ENCODE data around the gene KANK2. TPM values are rescaled to one million over a fixed set of nuclear protein-coding genes. Genes with fewer than 3 reads are reported as not detected.

The KANK2 gene
- total and polyA plus RNA-seq, 2 experiments from 2014 or later: 76.3 to 215 TPM

- Histone ChIP-seq H3F3A (ENCODE audit: insufficient read depth) (peaks cover 34% of the 10 kb centered on the region), H3K9me3 (ENCODE audit: low read depth) (no peaks in the 10 kb centered on the region), H2AFZ (no peak overlapping the region), H4K20me1 (ENCODE audit: insufficient read depth) (no peaks in the 10 kb centered on the region), H3K27me3 (replicated peaks; ENCODE audit: insufficient read depth) (no peaks in the 10 kb centered on the region), H3K9me2 (ENCODE audit: insufficient read depth) (no peaks in the 10 kb centered on the region), H3K27ac (no peak overlapping the region), H3K79me2 (ENCODE audit: insufficient read depth) (no peaks in the 10 kb centered on the region), H3K4me3 (no peak overlapping the region), H3K4me2 (ENCODE audit: unreplicated experiment) (no peak overlapping the region), H3K4me1 (ENCODE audit: insufficient read depth) (peaks cover 30% of the 10 kb centered on the region), H3K9ac (no peak overlapping the region), H3K36me3 (ENCODE audit: low read depth) (peaks cover 31% of the 10 kb centered on the region; the same call in 1 of the 2 replicates)
- in situ Hi-C loops (cut with MboI): no loop called here
- no peak for DNase-seq
- 82 to 84% methylated on average over 6 of the region's 6 CpGs for WGBS, 2 experiments (ENCODE audit: low coverage in 1 of 2, low lambda C conversion rate in 2 of 2, missing lambda C conversion rate in 2 of 2)
- no peak for TF ChIP-seq EZH2phosphoT487 (IDR thresholded peaks at IDR 0.05; ENCODE audit: insufficient read depth, low read depth)
- TF ChIP-seq EZH2 (IDR thresholded peaks at IDR 0.05; ENCODE audit: insufficient read depth, poor library complexity, severe bottlenecking): no peak
Measured at GRCh38 chr19:11172576-11172975, 24.8 kb downstream of the KANK2 start.

- Histone ChIP-seq H3K9me3 (ENCODE audit: low read depth) (no peaks in the 10 kb centered on the region), H3K9ac (0 out of 2 replicates have a peak overlapping the region, but pooled peaks have one; percentile 2), H3K4me1 (ENCODE audit: insufficient read depth) (peaks cover 40% of the 10 kb centered on the region), H2AFZ (no peak overlapping the region), H3K36me3 (ENCODE audit: low read depth) (peaks cover 29% of the 10 kb centered on the region; the same call in 1 of the 2 replicates), H3F3A (ENCODE audit: insufficient read depth) (peaks cover 48% of the 10 kb centered on the region), H3K79me2 (ENCODE audit: insufficient read depth) (no peaks in the 10 kb centered on the region), H3K4me3 (no peak overlapping the region), H3K9me2 (ENCODE audit: insufficient read depth) (no peaks in the 10 kb centered on the region), H4K20me1 (ENCODE audit: insufficient read depth) (no peaks in the 10 kb centered on the region), H3K4me2 (ENCODE audit: unreplicated experiment) (no peak overlapping the region), H3K27me3 (replicated peaks; ENCODE audit: insufficient read depth) (no peaks in the 10 kb centered on the region), H3K27ac (peak overlapping the region; percentile 99)
- no peak for DNase-seq
- no peak for TF ChIP-seq EZH2phosphoT487 (IDR thresholded peaks at IDR 0.05; ENCODE audit: insufficient read depth, low read depth)
- WGBS, 2 experiments (ENCODE audit: low coverage in 1 of 2, low lambda C conversion rate in 2 of 2, missing lambda C conversion rate in 2 of 2): 52 to 54% methylated on average over 5 of the region's 5 CpGs
- in situ Hi-C loops (cut with MboI): no loop called here
Measured at GRCh38 chr19:11171144-11171543, 26.2 kb downstream of the KANK2 start.

GRCh38 chr19:11169896-11170678 is 27.3 kb downstream of the KANK2 start:
- TF ChIP-seq EZH2 (IDR thresholded peaks at IDR 0.05; ENCODE audit: insufficient read depth, poor library complexity, severe bottlenecking) (no peak), EZH2phosphoT487 (IDR thresholded peaks at IDR 0.05; ENCODE audit: insufficient read depth, low read depth) (no peak)
- Histone ChIP-seq H3K4me2 (ENCODE audit: unreplicated experiment) (no peak overlapping the region), H4K20me1 (ENCODE audit: insufficient read depth) (no peaks in the 10 kb centered on the region), H3F3A (ENCODE audit: insufficient read depth) (peaks cover 59% of the 10 kb centered on the region), H3K9me2 (ENCODE audit: insufficient read depth) (no peaks in the 10 kb centered on the region), H3K4me3 (no peak overlapping the region), H3K79me2 (ENCODE audit: insufficient read depth) (no peaks in the 10 kb centered on the region), H3K9me3 (ENCODE audit: low read depth) (no peaks in the 10 kb centered on the region), H3K27ac (peak overlapping the region; percentile 99), H3K9ac (0 out of 2 replicates have a peak overlapping the region, but pooled peaks have one; percentile 2), H3K36me3 (ENCODE audit: low read depth) (peaks cover 23% of the 10 kb centered on the region; the same call in 1 of the 2 replicates), H3K27me3 (replicated peaks; ENCODE audit: insufficient read depth) (no peaks in the 10 kb centered on the region), H3K4me1 (ENCODE audit: insufficient read depth) (peaks cover 51% of the 10 kb centered on the region), H2AFZ (no peak overlapping the region)
- in situ Hi-C loops (cut with MboI): no loop called here
- WGBS, 2 experiments (ENCODE audit: low coverage in 1 of 2, low lambda C conversion rate in 2 of 2, missing lambda C conversion rate in 2 of 2): 81 to 84% methylated on average over 31 of the region's 31 CpGs
- DNase-seq: peak; percentile 68

GRCh38 chr19:11168568-11168967 is 28.8 kb downstream of the KANK2 start:
- Histone ChIP-seq H4K20me1 (ENCODE audit: insufficient read depth) (no peaks in the 10 kb centered on the region), H3K36me3 (ENCODE audit: low read depth) (peaks cover 14% of the 10 kb centered on the region; the same call in 1 of the 2 replicates), H2AFZ (no peak overlapping the region), H3K4me2 (ENCODE audit: unreplicated experiment) (peak overlapping the region; percentile 56), H3K9ac (peak overlapping the region; percentile 77), H3K9me2 (ENCODE audit: insufficient read depth) (no peaks in the 10 kb centered on the region), H3K9me3 (ENCODE audit: low read depth) (no peaks in the 10 kb centered on the region), H3K4me1 (ENCODE audit: insufficient read depth) (peaks cover 63% of the 10 kb centered on the region), H3K27ac (peak overlapping the region; percentile 99), H3K4me3 (no peak overlapping the region), H3K79me2 (ENCODE audit: insufficient read depth) (no peaks in the 10 kb centered on the region), H3K27me3 (replicated peaks; ENCODE audit: insufficient read depth) (no peaks in the 10 kb centered on the region), H3F3A (ENCODE audit: insufficient read depth) (peaks cover 72% of the 10 kb centered on the region)
- TF ChIP-seq EZH2 (IDR thresholded peaks at IDR 0.05; ENCODE audit: insufficient read depth, poor library complexity, severe bottlenecking) (no peak), EZH2phosphoT487 (IDR thresholded peaks at IDR 0.05; ENCODE audit: insufficient read depth, low read depth) (no peak)
- in situ Hi-C loops (cut with MboI): no loop called here
- WGBS, 2 experiments (ENCODE audit: low coverage in 1 of 2, low lambda C conversion rate in 2 of 2, missing lambda C conversion rate in 2 of 2): 6 to 7% methylated on average over 7 of the region's 7 CpGs
- peak; percentile 97 for DNase-seq
